ENCODE measurements around the gene TTC19. TPM values are rescaled to one million over a fixed set of nuclear protein-coding genes. Genes with fewer than 3 reads are reported as not detected.

The TTC19 gene
- total RNA-seq, 2 donors from 2014 or later = 44.5 to 55.2 TPM

DNA sequence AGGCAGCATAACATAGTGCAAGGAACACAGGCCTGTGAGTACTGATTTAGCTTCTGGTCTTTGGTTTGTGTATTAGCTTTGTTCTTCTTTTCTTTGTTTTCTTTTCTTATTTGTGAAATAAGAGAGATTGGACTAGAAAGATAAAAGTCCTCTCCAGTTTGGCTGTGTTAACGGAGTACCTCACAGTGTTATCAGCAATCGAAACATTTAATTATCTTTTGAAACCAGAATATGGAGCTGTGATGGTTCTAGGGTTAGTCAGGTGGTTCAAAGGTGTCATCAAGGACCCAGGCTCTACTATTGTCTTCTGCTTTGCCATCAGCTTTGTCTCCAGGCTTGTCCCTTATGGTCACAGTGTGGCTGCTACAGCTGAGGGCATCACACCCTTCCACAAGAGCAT is 29.1 kb upstream of the TTC19 start:
- H3K27ac ChIP-seq = no peak overlapping the region
- TF ChIP-seq, protein P1, sequence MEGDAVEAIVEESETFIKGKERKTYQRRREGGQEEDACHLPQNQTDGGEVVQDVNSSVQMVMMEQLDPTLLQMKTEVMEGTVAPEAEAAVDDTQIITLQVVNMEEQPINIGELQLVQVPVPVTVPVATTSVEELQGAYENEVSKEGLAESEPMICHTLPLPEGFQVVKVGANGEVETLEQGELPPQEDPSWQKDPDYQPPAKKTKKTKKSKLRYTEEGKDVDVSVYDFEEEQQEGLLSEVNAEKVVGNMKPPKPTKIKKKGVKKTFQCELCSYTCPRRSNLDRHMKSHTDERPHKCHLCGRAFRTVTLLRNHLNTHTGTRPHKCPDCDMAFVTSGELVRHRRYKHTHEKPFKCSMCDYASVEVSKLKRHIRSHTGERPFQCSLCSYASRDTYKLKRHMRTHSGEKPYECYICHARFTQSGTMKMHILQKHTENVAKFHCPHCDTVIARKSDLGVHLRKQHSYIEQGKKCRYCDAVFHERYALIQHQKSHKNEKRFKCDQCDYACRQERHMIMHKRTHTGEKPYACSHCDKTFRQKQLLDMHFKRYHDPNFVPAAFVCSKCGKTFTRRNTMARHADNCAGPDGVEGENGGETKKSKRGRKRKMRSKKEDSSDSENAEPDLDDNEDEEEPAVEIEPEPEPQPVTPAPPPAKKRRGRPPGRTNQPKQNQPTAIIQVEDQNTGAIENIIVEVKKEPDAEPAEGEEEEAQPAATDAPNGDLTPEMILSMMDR (IDR thresholded peaks at IDR 0.05) = no peak
- peaks cover 18% of the 10 kb centered on the region for H3K4me1 ChIP-seq
- no peaks in the 10 kb centered on the region for H3K9me3 ChIP-seq
- DNase-seq = no peak
- H3K9ac ChIP-seq (ENCODE audit: low read depth in 2 of 2, low read length in 2 of 2) = peak overlapping the region in 1 of 2 donors; percentile 13
- H3K4me3 ChIP-seq = no peak overlapping the region
- intact Hi-C loops (cut with DNase I) = no loop called here
- H3K36me3 ChIP-seq = no peaks in the 10 kb centered on the region
- no peaks in the 10 kb centered on the region for H3K27me3 ChIP-seq

DNA sequence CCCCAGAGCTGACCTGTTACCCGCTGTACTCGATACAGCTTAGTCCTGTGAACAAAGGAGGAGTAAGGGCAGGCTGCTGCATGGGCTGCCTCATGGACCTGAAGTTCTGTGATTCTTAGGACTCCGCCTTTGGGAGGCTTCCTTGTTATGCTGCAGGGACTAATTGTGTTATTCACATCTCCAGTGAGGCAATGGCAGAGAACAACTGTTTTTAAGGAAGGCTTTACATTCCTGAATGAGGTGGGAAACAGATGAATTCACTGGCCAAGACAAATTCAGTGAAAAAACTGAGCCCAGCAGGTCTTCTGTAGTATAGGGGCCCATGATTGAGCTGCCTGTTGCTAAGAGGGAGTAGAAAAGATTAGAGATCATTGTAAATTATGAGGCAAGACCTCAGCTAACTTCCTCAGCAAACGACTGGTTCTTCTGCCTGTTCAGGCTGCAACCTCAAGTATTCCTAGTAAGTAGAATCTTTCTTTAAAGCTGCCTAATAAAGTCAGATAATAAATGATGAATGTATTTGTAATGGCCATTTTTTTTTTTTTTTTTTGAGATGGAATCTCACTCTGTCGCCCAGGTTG is 28.4 kb upstream of the TTC19 start:
- Histone ChIP-seq H3K27me3 (no peaks in the 10 kb centered on the region), H3K36me3 (no peaks in the 10 kb centered on the region), H3K9ac (ENCODE audit: low read depth in 2 of 2, low read length in 2 of 2) (no peak overlapping the region), H3K27ac (no peak overlapping the region), H3K4me1 (peaks cover 14% of the 10 kb centered on the region), H3K9me3 (no peaks in the 10 kb centered on the region), H3K4me3 (no peak overlapping the region)
- intact Hi-C loops (cut with DNase I) = no loop called here
- DNase-seq = no peak
- TF ChIP-seq, protein P1 (IDR thresholded peaks at IDR 0.05) = no peak

DNA sequence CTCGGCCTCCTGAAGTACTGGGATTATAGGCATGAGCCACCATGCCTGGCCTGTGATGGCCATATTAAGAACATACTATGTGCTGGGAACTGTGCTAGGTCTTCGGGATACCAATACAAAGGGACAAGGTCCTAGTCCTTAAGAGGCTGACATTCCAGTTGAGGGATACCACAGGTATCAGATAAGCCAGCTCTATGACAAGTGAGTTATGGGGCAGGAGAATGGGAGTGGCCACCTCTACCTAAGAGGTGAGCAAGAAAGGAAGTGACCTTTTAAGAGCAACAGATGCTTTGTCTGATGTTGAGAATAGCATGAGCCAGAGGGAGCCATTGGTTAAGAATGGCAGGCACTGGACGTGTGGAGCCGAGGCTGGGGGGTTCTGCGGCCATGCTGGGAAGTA is 27.7 kb upstream of the TTC19 start:
- H3K36me3 ChIP-seq = no peaks in the 10 kb centered on the region
- H3K4me3 ChIP-seq = no peak overlapping the region
- H3K9ac ChIP-seq (ENCODE audit: low read depth in 2 of 2, low read length in 2 of 2) = no peak overlapping the region
- DNase-seq = no peak
- H3K27me3 ChIP-seq = no peaks in the 10 kb centered on the region
- H3K27ac ChIP-seq = no peak overlapping the region
- intact Hi-C loops (cut with DNase I) = no loop called here
- TF ChIP-seq, protein P1 (IDR thresholded peaks at IDR 0.05) = no peak
- H3K4me1 ChIP-seq = peaks cover 7% of the 10 kb centered on the region
- no peaks in the 10 kb centered on the region for H3K9me3 ChIP-seq

DNA sequence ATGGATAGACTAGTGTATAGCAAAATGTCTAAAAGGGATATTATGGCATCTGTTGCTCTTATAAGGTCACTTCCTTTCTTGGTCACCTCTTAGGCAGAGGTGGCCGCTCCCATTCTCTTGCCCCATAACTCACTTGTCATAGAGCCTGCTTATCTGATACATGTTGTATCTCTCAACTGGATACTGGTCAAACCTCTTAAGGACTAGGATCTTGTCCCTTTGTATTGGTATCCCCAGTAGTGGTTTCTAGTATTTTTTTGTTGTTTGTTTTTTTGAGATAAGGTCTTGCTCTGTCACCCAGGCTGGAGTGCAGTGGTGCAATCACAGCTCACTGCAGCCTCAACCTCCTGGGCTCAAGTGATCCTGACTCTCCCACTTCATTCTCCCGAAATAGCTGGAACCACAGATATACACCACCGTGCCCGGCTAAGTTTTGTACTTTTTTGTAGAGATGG is 27.1 kb upstream of the TTC19 start:
- Histone ChIP-seq H3K9ac (ENCODE audit: low read depth in 2 of 2, low read length in 2 of 2) (no peak overlapping the region), H3K4me1 (peaks cover under 1% of the 10 kb centered on the region), H3K36me3 (no peaks in the 10 kb centered on the region), H3K27me3 (no peaks in the 10 kb centered on the region), H3K9me3 (no peaks in the 10 kb centered on the region), H3K4me3 (no peak overlapping the region), H3K27ac (no peak overlapping the region)
- DNase-seq = no peak
- intact Hi-C loops (cut with DNase I) = no loop called here
- TF ChIP-seq, protein P1 (IDR thresholded peaks at IDR 0.05) = no peak

DNA sequence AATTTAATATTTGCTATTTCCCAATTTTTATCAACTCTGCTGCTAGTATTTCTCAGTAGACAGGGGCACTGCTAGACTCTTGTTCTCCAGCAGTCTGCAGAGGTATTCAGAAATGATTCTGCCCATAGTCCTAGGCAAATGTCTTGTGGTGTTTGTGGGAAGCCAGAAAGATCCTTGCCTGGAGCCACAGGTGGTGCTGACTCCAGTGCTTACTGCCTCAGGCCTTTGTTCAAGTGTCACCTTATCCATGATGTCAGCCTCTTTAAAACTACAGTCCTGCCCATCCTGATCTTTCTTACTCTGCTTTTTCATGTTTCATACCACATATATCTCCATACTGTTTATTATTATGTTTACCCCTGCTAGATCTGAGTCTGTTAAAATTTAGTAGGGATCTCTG is 26.6 kb upstream of the TTC19 start:
- DNase-seq = no peak
- H3K36me3 ChIP-seq = no peaks in the 10 kb centered on the region
- intact Hi-C loops (cut with DNase I) = no loop called here

More for the DNA sequence above, 26.6 kb upstream of the TTC19 start:
- no peaks in the 10 kb centered on the region for H3K9me3 ChIP-seq
- H3K27ac ChIP-seq = no peak overlapping the region
- no peaks in the 10 kb centered on the region for H3K27me3 ChIP-seq
- no peak overlapping the region for H3K4me3 ChIP-seq
- TF ChIP-seq, protein P1 (IDR thresholded peaks at IDR 0.05) = no peak
- no peaks in the 10 kb centered on the region for H3K4me1 ChIP-seq
- H3K9ac ChIP-seq (ENCODE audit: low read depth in 2 of 2, low read length in 2 of 2) = no peak overlapping the region

Data from colonic mucosa (tissue), 4 donors.